Right lung (tissue), 10 donors: Measurements from ENCODE around the gene OSER1. TPM values are rescaled to one million over a fixed set of nuclear protein-coding genes. Genes with fewer than 3 reads are reported as not detected.
"Not testable (repeated sequence)": the region's sequence is repeated elsewhere in the genome, so short reads cannot be mapped to it uniquely, and the experiment has no call there.

ENCODE experiments used
- DNase-seq, 2 donors: peaks; one replicate each; pipeline ENCODE4 v3.0.0-alpha.2; 2013
- long read RNA-seq, 8 donors: transcript quantifications; one replicate each; lab custom pipeline, GENCODE V29; 2026
- polyA plus RNA-seq, 5 donors: library from polyadenylated mRNA; unstranded; fragments of 120-200 nt; gene quantifications; one replicate each; pipeline versions ENCODE4 v1.2.1 to v1.2.3, GENCODE V29; 2013; ENCODE audit warnings: inconsistent platforms in 1 of 5, low replicate concordance in 1 of 5; ENCODE audit not compliant: insufficient read length in 5 of 5, insufficient read depth in 1 of 5

Gene OSER1
- polyA plus RNA-seq, result 10 to 100 TPM; 34.0 to 48.1 (median 41.6) TPM
- long read RNA-seq, donor 1, transcript OSER1-201 (4 exons, 1,572 nt), result major isoform, 26 of 45 reads
- long read RNA-seq, donor 1, partial matches to known transcripts, result 19 of 45 reads
- long read RNA-seq, donor 1, other reads (novel, unspliced or antisense), result 0 of 45 reads
- long read RNA-seq, donor 2, transcript OSER1-201 (4 exons, 1,572 nt), result major isoform, 10 of 15 reads
- long read RNA-seq, donor 2, partial matches to known transcripts, result 5 of 15 reads
- long read RNA-seq, donor 2, other reads (novel, unspliced or antisense), result 0 of 15 reads
- long read RNA-seq, donor 3, transcript OSER1-201 (4 exons, 1,572 nt), result major isoform, 16 of 32 reads
- long read RNA-seq, donor 3, partial matches to known transcripts, result 16 of 32 reads
- long read RNA-seq, donor 3, other reads (novel, unspliced or antisense), result 0 of 32 reads
- long read RNA-seq, donor 4, transcript OSER1-201 (4 exons, 1,572 nt), result major isoform, 7 of 16 reads
- long read RNA-seq, donor 4, partial matches to known transcripts, result 9 of 16 reads
- long read RNA-seq, donor 4, other reads (novel, unspliced or antisense), result 0 of 16 reads
- long read RNA-seq, donor 5, transcript OSER1-201 (4 exons, 1,572 nt), result major isoform, 32 of 64 reads
- long read RNA-seq, donor 5, partial matches to known transcripts, result 32 of 64 reads
- long read RNA-seq, donor 5, other reads (novel, unspliced or antisense), result 0 of 64 reads
- long read RNA-seq, donor 6, transcript OSER1-201 (4 exons, 1,572 nt), result major isoform, 21 of 21 reads
- long read RNA-seq, donor 6, partial matches to known transcripts, result 0 of 21 reads
- long read RNA-seq, donor 6, other reads (novel, unspliced or antisense), result 0 of 21 reads
- long read RNA-seq, donor 7, transcript OSER1-201 (4 exons, 1,572 nt), result major isoform, 15 of 15 reads
- long read RNA-seq, donor 7, partial matches to known transcripts, result 0 of 15 reads
- long read RNA-seq, donor 7, other reads (novel, unspliced or antisense), result 0 of 15 reads
- long read RNA-seq, donor 8, partial matches to known transcripts, result 0 of 3 reads
- long read RNA-seq, donor 8, other reads (novel, unspliced or antisense), result 0 of 3 reads

DNA sequence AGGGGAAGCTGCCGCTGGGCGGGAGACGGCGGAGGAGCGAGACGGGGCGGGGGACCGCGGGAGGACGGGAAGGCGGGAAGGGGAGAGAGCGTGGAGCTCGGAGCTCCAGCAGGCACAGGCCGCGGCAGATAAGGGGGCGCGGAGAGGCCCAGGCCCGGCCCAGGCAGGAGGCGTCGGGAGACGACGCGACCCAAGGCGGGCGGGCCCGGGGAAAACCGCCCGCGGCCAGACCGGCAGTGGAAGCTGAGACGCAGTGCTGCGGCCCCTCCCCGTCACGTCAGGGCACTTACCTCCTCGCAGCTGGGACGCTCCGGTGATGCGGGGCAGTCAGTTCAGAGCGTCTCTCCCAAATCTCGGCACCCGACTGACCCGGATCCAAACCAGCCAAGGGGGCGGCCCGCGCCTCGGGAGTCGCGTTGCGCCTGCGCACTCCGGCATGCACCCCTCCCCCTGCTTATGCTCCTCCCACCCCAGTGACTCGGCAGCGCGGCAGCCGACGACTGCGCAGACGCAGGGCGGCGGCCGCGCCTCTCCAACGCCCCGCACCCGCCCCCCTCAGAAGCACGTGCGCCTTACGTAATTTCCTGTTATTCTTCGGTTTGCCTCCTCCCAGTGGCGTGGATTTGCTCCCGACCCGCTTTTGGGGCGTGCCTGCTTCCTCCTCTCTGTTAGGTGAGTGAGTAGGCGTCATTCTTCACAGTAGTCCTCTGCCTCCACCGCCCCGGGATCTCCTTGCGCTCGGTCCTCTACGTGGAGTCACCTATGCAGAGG lies at the start of gene OSER1:
TSS of gene OSER1 (minus strand) at position 366 of the 771 bp plus-strand sequence. CDS start 3,814 bp downstream, outside the sequence.
- DNase-seq, result peak; percentile 98 to 99

DNA sequence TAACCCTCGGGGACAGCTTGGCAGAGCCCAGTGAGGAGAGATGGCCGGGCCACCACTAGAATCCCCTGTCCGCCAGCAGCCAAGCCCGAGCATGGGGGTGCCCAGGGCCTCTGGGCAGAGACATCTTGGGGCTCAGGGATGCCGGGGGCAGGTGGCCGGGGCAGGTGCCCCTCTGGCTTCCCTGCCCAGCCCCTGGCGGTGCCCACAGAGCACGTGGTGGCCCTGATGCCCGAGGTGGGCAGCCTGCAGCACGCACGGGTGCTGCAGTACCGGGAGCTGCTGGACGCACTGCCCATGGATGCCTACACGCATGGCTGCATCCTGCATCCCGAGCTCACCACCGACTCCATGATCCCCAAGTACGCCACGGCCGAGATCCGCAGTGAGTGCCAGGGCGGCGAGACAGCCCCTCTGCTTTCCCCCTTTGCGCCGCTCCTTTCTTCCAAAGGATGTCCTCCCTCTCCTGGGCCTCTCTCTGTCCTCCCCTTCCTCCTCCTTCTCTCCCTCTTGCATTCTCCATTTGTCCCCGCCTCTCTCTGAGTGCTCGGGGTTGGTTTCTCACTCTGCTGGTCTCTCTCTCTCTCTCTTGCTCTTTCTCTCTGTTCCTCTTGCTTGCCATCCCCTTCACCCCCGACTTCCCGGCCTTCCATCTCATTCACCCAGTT lies 47.8 kb upstream of the OSER1 start:
- no peak for DNase-seq

DNA sequence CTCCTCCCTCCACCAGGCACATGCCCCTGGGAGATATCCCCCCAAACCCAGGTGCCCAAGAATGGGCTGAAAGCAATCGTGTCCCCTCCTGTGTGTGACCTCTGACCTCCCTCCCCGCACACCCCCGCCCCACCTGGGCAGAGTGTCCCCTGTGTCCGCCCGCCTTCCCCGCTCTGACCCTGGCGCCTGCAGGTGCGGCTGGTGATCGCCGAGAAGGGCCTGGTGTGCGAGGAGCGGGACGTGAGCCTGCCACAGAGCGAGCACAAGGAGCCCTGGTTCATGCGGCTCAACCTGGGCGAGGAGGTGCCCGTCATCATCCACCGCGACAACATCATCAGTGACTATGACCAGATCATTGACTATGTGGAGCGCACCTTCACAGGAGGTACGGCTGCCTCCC lies 46.4 kb upstream of the OSER1 start:
- no peak for DNase-seq

DNA sequence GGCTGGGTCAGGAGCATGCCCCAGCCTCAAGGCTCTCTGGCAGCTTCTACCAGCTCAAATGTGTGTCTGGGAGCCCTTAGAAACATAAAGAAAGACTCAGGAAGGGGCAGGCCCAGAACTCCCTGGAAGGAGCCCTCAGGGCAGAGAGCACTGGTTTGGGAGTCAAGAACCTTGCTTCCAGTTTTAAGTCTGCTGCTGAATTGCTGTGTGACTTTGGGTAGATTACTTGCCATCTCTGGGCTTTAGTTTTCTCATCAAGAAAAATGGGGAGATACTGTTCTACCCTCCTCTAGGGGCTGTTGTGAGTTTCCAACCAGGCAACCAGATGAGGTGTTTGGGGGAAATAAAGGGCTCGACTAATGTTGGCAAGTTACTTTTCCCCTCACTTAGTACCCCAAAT lies 45.4 kb upstream of the OSER1 start:
- no peak for DNase-seq

- DNase-seq, result no peak
These were observed 43.5 kb upstream of the OSER1 start for GRCh38 chr20:44254073-44254472.

DNA sequence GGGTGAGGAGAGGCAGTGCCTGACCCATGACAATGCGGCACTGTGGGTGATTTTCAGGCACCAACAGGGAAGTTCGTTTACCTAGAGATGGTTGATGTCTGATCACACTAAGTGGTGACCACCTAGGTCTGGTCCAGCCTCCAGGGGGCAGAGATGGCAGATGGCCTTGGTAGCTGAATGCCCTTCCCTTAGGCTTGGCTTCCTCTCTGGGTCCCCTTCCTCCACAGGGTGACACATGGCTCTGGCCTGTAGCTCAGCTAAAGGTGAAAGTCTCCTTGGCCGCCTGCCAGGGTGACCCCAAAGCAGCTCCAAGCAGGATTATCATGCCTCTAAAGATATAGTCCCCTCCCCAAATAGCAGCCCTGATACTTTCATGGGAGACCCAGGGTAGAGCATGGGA lies 43.0 kb upstream of the OSER1 start:
- no peak for DNase-seq

DNA sequence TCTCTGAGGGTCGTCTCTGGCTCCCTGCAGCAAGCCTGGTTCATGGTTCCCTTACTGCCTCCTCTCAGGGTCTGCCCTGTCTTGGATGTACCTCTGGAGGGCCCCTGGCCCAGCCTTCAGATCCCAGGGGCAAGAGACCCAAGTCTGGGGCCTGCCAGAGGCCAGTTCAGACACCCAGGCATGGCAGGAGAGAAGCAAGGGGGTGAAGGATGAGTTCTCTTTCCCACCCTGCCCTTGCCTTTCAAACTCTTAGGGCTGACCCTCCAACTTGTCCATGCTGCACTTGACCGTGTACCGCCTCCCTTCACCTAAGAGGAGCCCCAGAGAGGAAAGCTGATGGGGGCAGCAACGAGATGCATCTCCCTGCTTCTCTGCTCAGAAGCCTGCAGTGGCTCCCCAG lies 40.7 kb upstream of the OSER1 start:
- DNase-seq, result no peak

GRCh38 chr20:44248410-44248759 lies 37.8 kb upstream of the OSER1 start:
- no peak for DNase-seq

- peak; percentile 22 to 27 for DNase-seq
These were observed 37.2 kb upstream of the OSER1 start for GRCh38 chr20:44247586-44248409.

GRCh38 chr20:44247131-44247571 lies 36.6 kb upstream of the OSER1 start, which contains the start of gene GDAP1L1:
Gene GDAP1L1 (plus strand): TSS chr20:44247308. CDS start chr20:44247335, 27 bp downstream.
- no peak for DNase-seq

DNA sequence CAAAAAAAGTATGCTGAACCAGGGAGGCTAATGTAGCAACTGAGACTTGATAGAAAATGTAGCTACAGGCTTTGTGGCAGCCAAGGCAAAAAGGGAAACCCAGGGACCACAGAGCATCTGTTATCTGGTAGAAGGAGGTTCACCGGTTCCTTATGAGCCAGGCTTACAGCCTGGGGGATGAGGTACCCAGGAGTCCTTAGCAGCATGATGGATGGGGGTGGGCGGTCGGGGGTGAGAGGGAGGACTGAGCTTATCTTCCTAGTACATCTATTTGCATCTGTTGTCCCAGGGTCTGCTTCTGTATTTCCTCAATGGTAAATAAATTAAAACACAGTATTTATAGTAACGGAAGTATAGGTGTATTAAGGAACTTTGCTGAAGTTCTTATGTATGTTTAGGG lies 35.4 kb upstream of the OSER1 start:
- DNase-seq, result no peak

DNA sequence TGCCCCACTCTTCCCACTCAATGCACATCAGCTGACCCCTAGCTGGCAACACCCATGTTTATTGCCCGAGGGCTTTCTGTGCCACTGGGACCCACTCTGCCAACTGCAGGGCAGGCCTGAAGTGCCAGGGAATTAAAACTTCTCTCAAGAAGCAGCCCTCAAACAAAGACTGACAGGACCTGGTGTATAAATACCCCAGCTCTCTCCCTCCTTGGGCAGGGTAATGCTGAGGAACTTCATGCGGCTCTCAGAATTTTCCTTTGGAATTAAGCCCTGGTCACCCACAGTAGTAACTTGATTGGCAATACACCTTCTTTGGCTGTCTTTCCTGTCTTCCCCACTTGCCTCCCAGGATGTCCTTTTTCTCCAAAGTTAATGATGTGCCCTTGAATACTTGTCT lies 31.2 kb upstream of the OSER1 start:
- no peak for DNase-seq

DNA sequence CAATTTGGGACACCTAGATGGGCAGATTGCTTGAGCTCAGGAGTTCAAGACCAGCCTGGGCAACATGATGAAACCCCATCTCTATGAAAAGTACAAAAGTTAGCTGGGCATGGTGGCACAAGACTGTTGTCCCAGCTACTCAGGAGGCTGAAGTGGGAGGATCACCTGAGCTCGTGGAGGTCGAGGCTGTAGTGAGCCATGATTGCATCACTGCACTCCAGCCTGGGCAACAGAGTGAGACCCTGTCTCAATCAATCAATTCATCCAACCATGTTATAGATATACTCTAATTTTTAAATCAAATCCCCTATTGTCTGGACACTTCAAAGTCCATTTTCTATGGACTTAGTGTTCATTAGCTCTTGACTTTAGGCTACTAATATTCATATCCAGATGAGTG lies 26.3 kb upstream of the OSER1 start:
- not testable (repeated sequence) for DNase-seq

DNA sequence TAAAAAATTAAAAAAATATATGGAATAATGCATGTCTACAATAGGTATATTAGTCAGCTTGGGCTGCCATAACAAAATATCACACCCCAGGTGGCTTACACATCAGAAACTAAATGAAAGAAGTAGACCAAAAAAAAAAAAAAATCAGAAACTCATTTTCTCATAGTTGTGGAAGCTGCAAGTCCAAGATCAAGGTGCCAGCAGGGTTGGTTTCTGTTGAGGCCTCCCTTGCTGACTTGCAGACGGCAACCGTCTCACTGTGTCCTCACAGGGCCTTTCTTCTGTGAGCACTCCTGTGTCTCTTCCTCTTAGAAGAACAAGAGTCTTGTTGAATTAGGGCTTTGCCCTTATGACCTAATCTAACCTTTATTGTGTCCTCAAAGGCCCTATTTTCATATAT lies 25.1 kb upstream of the OSER1 start:
- DNase-seq, result no peak

DNA sequence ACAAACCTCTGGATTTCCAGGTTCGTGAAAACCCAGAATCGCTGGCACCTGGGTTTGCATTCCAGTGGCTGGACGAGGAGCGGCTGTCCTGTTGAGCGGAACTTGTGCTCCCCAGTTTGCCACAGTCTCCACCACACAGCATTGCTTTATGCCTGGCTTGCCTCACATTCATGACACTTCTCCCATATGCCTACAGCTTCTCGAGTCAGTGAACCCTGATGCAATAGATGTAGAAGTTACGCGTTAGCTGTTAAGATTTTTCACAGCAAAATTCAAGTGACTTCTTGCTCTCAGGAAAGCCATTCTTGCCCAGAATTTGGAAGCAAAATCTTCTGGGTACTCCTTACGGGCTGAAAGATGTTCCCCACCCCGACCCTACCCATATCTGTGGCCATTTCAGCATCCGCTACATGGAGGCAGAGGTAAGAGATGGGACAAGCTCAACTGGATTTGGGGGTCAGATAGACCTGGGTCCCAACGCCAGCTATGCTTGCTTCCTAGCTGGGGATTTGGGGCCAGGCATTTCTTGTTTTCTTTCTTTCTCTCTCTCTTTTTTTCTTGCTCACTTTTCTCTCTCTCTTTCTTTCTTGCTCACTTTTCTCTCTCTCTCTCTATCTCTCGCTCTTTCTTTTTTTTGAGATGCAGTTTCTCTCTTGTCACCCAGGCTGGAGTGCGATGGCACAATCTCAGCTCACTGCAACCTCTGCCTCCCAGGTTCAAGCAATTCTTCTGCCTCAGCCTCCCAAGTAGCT lies 24.2 kb upstream of the OSER1 start:
- DNase-seq, result no peak

GRCh38 chr20:44233436-44234016 lies 23.0 kb upstream of the OSER1 start:
- no peak for DNase-seq

GRCh38 chr20:44232469-44232856 lies 21.9 kb upstream of the OSER1 start:
- DNase-seq, result not testable (repeated sequence)

- no peak for DNase-seq
These were observed 21.3 kb upstream of the OSER1 start for GRCh38 chr20:44231713-44232468.
